WTC11 (cell line): ENCODE results near the gene COPA. TPM values are rescaled to one million over a fixed set of nuclear protein-coding genes. Genes with fewer than 3 reads are reported as not detected.

Source experiments
- ATAC-seq: fragments of 200-7000 bp; cut with Tn5 transposase; 2 replicates; pipeline ENCODE4 v1.10.0; 2021; ENCODE audit warnings: mild to moderate bottlenecking, moderate library complexity
- CTCF ChIA-PET: fragments of 300-600 bp; sonication (Branson Sonifier 250); formaldehyde crosslinking; loops from one replicate; lab custom pipeline; 2021; ENCODE audit warnings: antibody characterized with exemption; lab: Charles Lee
- POLR2A ChIA-PET: fragments of 350-600 bp; sonication (Branson Sonifier 250); formaldehyde crosslinking; loops from one replicate; lab custom pipeline; 2021; ENCODE audit warnings: antibody characterized with exemption; lab: Charles Lee
- DNase-seq: peaks from one replicate; pipeline ENCODE4 v3.0.0; 2021; ENCODE audit warnings: low spot score
- H3K27ac Mint-ChIP-seq: 2 replicates; pipeline ENCODE4 v1.8.0; 2021; ENCODE audit warnings: mixed read lengths
- H3K27me3 Mint-ChIP-seq: 2 replicates; pipeline ENCODE4 v1.8.0; 2021; ENCODE audit warnings: low read depth, mild to moderate bottlenecking, moderate library complexity, mixed read lengths
- H3K36me3 Mint-ChIP-seq: 2 replicates; pipeline ENCODE4 v1.8.0; 2021; ENCODE audit warnings: mixed read lengths
- H3K4me1 Mint-ChIP-seq: 2 replicates; pipeline ENCODE4 v1.8.0; 2022; ENCODE audit warnings: mixed read lengths
- H3K4me3 Mint-ChIP-seq: 2 replicates; pipeline ENCODE4 v1.8.0; 2021; ENCODE audit warnings: mild to moderate bottlenecking, moderate library complexity, mixed read lengths
- H3K9me3 Mint-ChIP-seq: 2 replicates; pipeline ENCODE4 v1.8.0; 2021; ENCODE audit warnings: mixed read lengths
- CDX4 ChIP-seq: fragments of 250-450 bp; sonication (Bioruptor Pico); IDR thresholded peaks from 2 replicates; pipeline ENCODE4 v1.9.0; 2021; ENCODE audit warnings: moderate library complexity, mild to moderate bottlenecking, inconsistent platforms, borderline replicate concordance
- FOXP4 ChIP-seq: sonication (generic); formaldehyde crosslinking; IDR thresholded peaks from 2 replicates; pipeline ENCODE4 v1.8.0; 2022; ENCODE audit warnings: mild to moderate bottlenecking, missing genetic modification reagents
- GABPB1 ChIP-seq: sonication (generic); formaldehyde crosslinking; IDR thresholded peaks from 2 replicates; pipeline ENCODE4 v1.8.1; 2023; ENCODE audit warnings: mild to moderate bottlenecking, missing genetic modification reagents
- GTF2I ChIP-seq: fragments of 250-450 bp; sonication (Bioruptor Pico); conservative IDR thresholded peaks from 2 replicates; pipeline ENCODE4 v1.4.0; 2021; ENCODE audit warnings: mild to moderate bottlenecking
- MXD4 ChIP-seq: fragments of 250-450 bp; sonication (Bioruptor Pico); IDR thresholded peaks from 2 replicates; pipeline ENCODE4 v1.8.0; 2021; ENCODE audit warnings: mild to moderate bottlenecking, moderate library complexity, borderline replicate concordance
- SMAD4 ChIP-seq: sonication (generic); formaldehyde crosslinking; IDR thresholded peaks from 2 replicates; pipeline ENCODE4 v1.8.0; 2022; ENCODE audit warnings: mild to moderate bottlenecking, missing genetic modification reagents
- SP1 ChIP-seq: sonication (generic); formaldehyde crosslinking; conservative IDR thresholded peaks from 2 replicates; pipeline ENCODE4 v1.8.1; 2022; ENCODE audit warnings: missing genetic modification reagents
- TP53 ChIP-seq: sonication (generic); formaldehyde crosslinking; IDR thresholded peaks from 2 replicates; pipeline ENCODE4 v1.8.1; 2023; ENCODE audit warnings: mild to moderate bottlenecking, missing genetic modification reagents
- ZNF121 ChIP-seq: sonication (generic); formaldehyde crosslinking; IDR thresholded peaks from 2 replicates; pipeline ENCODE4 v1.8.0; 2023; ENCODE audit warnings: missing genetic modification reagents
- ZSCAN18 ChIP-seq: fragments of 250-450 bp; sonication (Bioruptor Pico); IDR thresholded peaks from 2 replicates; pipeline ENCODE4 v2.1.2; 2022; ENCODE audit warnings: mild to moderate bottlenecking, moderate library complexity
- total RNA-seq: library from RNA; stranded (reverse); gene quantifications from 3 replicates; pipeline ENCODE4 v1.2.3, GENCODE V29; 2021
- TF ChIP-seq, protein P1 (sequence below): fragments of 250-450 bp; sonication (Bioruptor Pico); IDR thresholded peaks from 2 replicates; pipeline ENCODE4 v1.9.0; 2021; ENCODE audit warnings: mild to moderate bottlenecking
- TF ChIP-seq, protein P2 (sequence below): sonication (generic); formaldehyde crosslinking; IDR thresholded peaks from 2 replicates; pipeline ENCODE4 v1.8.1; 2022; ENCODE audit warnings: missing genetic modification reagents, borderline replicate concordance

The COPA gene
- total RNA-seq, 1 experiment from 2014 or later = 126 TPM

DNA sequence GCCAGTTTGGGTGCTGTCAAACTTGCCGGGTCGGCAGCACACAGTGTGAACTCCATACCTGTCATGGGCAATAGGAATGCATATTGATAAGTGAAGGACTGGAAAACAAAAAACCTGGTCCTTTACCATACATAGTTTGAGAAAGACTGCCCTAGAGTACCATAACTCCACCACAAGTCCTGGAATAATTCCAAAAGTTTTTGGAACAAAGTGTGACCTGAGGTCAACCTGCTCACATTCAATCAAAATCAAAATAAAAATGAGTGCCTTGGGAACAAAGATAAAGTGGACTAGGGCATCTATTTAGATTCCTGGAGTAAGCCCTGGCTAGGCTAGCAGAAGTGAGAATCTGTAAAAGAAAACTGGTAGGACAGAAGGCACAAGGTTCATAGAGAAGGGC is 65.7 kb downstream of the COPA start (continued):
- no peak for TF ChIP-seq TP53 (CRISPR knock-in tag)
- TF ChIP-seq, all 79 proteins: peak for 0

DNA sequence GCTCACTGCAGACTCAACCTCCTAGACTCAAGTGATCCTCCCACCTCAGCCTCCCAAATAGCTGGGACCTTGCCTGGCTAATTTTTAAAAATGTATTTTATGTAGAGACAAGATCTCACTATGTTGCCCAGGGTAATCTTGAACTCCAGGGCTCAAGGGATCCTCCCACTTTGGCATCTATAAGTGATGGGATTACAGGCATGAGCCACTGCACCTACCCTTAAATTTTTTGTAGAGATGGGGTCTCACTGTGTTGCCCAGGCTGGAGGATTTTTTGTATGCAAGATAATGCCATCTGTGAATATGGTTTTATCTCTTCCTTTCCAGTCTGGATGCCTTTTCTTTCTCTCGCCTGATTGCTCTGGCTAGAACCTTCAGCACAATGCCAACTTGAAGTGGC is 72.0 kb downstream of the COPA start:
- 0 out of 2 replicates have a peak, but pooled peaks cover 3% of the 10 kb centered on the region for H3K9me3 Mint-ChIP-seq
- H3K4me1 Mint-ChIP-seq = no peaks in the 10 kb centered on the region
- CTCF ChIA-PET = no interaction called here
- no peaks in the 10 kb centered on the region for H3K36me3 Mint-ChIP-seq
- peaks cover 17% of the 10 kb centered on the region; the same call in 1 of the 2 replicates for H3K27me3 Mint-ChIP-seq
- TF ChIP-seq FOXP4 (CRISPR knock-in tag) (no peak), ZNF121 (CRISPR knock-in tag) (peak; percentile 4; the same call in 1 of the 2 replicates)
- POLR2A ChIA-PET = no interaction called here
- ATAC-seq (no peak), DNase-seq (no peak)
- H3K4me3 Mint-ChIP-seq = no peak overlapping the region
- no peak overlapping the region for H3K27ac Mint-ChIP-seq

- POLR2A ChIA-PET = no interaction called here
Measured at GRCh38 chr1:160267284-160267991, 75.6 kb downstream of the COPA start.

More at GRCh38 chr1:160267284-160267991, 75.6 kb downstream of the COPA start:
- no peak for TF ChIP-seq MXD4
- no peak for TF ChIP-seq GABPB1
- TF ChIP-seq GTF2I = no peak
- TF ChIP-seq, protein P1, sequence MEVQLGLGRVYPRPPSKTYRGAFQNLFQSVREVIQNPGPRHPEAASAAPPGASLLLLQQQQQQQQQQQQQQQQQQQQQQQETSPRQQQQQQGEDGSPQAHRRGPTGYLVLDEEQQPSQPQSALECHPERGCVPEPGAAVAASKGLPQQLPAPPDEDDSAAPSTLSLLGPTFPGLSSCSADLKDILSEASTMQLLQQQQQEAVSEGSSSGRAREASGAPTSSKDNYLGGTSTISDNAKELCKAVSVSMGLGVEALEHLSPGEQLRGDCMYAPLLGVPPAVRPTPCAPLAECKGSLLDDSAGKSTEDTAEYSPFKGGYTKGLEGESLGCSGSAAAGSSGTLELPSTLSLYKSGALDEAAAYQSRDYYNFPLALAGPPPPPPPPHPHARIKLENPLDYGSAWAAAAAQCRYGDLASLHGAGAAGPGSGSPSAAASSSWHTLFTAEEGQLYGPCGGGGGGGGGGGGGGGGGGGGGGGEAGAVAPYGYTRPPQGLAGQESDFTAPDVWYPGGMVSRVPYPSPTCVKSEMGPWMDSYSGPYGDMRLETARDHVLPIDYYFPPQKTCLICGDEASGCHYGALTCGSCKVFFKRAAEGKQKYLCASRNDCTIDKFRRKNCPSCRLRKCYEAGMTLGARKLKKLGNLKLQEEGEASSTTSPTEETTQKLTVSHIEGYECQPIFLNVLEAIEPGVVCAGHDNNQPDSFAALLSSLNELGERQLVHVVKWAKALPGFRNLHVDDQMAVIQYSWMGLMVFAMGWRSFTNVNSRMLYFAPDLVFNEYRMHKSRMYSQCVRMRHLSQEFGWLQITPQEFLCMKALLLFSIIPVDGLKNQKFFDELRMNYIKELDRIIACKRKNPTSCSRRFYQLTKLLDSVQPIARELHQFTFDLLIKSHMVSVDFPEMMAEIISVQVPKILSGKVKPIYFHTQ = no peak
- TF ChIP-seq CDX4 = no peak
- no peak for TF ChIP-seq SMAD4 (CRISPR knock-in tag)
- TF ChIP-seq SP1 (CRISPR knock-in tag) = no peak
- TF ChIP-seq, protein P2, sequence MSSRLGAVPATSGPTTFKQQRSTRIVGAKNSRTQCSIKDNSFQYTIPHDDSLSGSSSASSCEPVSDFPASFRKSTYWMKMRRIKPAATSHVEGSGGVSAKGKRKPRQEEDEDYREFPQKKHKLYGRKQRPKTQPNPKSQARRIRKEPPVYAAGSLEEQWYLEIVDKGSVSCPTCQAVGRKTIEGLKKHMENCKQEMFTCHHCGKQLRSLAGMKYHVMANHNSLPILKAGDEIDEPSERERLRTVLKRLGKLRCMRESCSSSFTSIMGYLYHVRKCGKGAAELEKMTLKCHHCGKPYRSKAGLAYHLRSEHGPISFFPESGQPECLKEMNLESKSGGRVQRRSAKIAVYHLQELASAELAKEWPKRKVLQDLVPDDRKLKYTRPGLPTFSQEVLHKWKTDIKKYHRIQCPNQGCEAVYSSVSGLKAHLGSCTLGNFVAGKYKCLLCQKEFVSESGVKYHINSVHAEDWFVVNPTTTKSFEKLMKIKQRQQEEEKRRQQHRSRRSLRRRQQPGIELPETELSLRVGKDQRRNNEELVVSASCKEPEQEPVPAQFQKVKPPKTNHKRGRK (CRISPR knock-in tag) = no peak
- TF ChIP-seq ZSCAN18 (CRISPR knock-in tag) = no peak
- no peak overlapping the region for H3K4me3 Mint-ChIP-seq
- CTCF ChIA-PET = interaction anchor here (0.6 to 8.9 kb wide), 2 partner anchors 15 to 75 kb away, joined by 3 to 60 read pairs; no protein-coding TSS in a partner anchor
- no peak for ATAC-seq
- no peaks in the 10 kb centered on the region for H3K36me3 Mint-ChIP-seq
- DNase-seq = no peak
- no peak overlapping the region for H3K27ac Mint-ChIP-seq
- peaks cover 3% of the 10 kb centered on the region; the same call in 1 of the 2 replicates for H3K4me1 Mint-ChIP-seq
- 0 out of 2 replicates have a peak, but pooled peaks cover 3% of the 10 kb centered on the region for H3K9me3 Mint-ChIP-seq
- H3K27me3 Mint-ChIP-seq = peaks cover 20% of the 10 kb centered on the region; the same call in 1 of the 2 replicates
